CD4-positive, alpha-beta T cell treated with Interferon alpha-2 for 1 hour (primary cell): Measurements from ENCODE around the gene TSHZ2.
A peak's percentile ranks its signal among the peaks of the same experiment; 100 is the strongest.

Experiments used
- DNase-seq, 2 donors: peaks; one replicate each; pipeline ENCODE4 v3.0.0-alpha.2; 2020 to 2022

The TSHZ2 gene

GRCh38 chr20:53138454-53139262 is 166.5 kb downstream of the TSHZ2 start:
- no peak for DNase-seq

GRCh38 chr20:53141201-53142050 is 169.3 kb downstream of the TSHZ2 start:
- no peak for DNase-seq

GRCh38 chr20:53142225-53143127 is 170.3 kb downstream of the TSHZ2 start:
- no peak for DNase-seq

GRCh38 chr20:53146201-53146891 is 174.2 kb downstream of the TSHZ2 start:
- DNase-seq, result no peak

GRCh38 chr20:53148771-53149147 is 176.6 kb downstream of the TSHZ2 start:
- no peak for DNase-seq

GRCh38 chr20:53149148-53149889 is 177.2 kb downstream of the TSHZ2 start:
- DNase-seq, result no peak

GRCh38 chr20:53149890-53150205 is 177.7 kb downstream of the TSHZ2 start:
- no peak for DNase-seq

- no peak for DNase-seq
Measured at GRCh38 chr20:53150532-53150931, 178.4 kb downstream of the TSHZ2 start.

- no peak for DNase-seq
Measured at GRCh38 chr20:53152228-53152627, 180.1 kb downstream of the TSHZ2 start.

GRCh38 chr20:53154540-53154939 is 182.4 kb downstream of the TSHZ2 start:
- no peak for DNase-seq

GRCh38 chr20:53157443-53158408 is 185.6 kb downstream of the TSHZ2 start:
- DNase-seq, result peak; percentile 18 to 42

- DNase-seq, result no peak
Measured at GRCh38 chr20:53159160-53159559, 187.0 kb downstream of the TSHZ2 start.

- DNase-seq, result no peak
Measured at GRCh38 chr20:53161073-53161472, 188.9 kb downstream of the TSHZ2 start.

- no peak for DNase-seq
Measured at GRCh38 chr20:53161473-53161872, 189.3 kb downstream of the TSHZ2 start.

- DNase-seq, result peak in 1 of 2 donors; percentile 1
Measured at GRCh38 chr20:53162251-53162835, 190.2 kb downstream of the TSHZ2 start.

GRCh38 chr20:53163486-53163885 is 191.3 kb downstream of the TSHZ2 start:
- no peak for DNase-seq

- no peak for DNase-seq
Measured at GRCh38 chr20:53164072-53164471, 191.9 kb downstream of the TSHZ2 start.

GRCh38 chr20:53165452-53165851 is 193.3 kb downstream of the TSHZ2 start:
- DNase-seq, result no peak

- no peak for DNase-seq
Measured at GRCh38 chr20:53168491-53168890, 196.3 kb downstream of the TSHZ2 start.

GRCh38 chr20:53170196-53170595 is 198.0 kb downstream of the TSHZ2 start:
- DNase-seq, result no peak
